GM10266 (cell line): ENCODE results near the gene PTPRM.

ENCODE experiments used
- DNase-seq: peaks from one replicate; pipeline ENCODE4 v3.0.0; 2012; ENCODE audit errors: extremely low spot score
- TF ChIP-seq, protein P1 (sequence below): IDR thresholded peaks from 2 replicates; pipeline ENCODE4 v1.5.1; 2012; ENCODE audit warnings: mild to moderate bottlenecking, low read depth; ENCODE audit not compliant: control insufficient read depth, insufficient read depth; ENCODE audit errors: missing control alignments

The PTPRM gene

DNA sequence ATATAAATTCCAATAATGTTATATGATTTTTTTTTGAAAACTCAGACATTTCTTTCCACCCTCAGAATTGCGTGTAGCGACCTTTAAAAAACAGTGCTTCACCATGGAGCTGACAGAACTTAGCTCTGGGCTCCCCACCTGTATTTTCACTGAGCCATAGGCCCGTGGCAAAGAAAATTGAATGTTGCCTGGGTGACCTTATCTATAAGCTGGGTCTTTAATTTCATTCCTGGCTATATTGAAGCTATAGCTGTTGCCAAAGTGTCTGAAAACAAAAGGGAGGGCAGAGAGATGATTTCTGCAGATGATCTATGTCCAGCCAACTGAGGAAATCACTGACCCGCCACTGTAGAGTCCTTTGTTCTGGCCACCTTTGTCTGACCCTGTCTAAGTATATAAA, 411.7 kb downstream of the PTPRM start:
- no peak for DNase-seq
- TF ChIP-seq, protein P1, sequence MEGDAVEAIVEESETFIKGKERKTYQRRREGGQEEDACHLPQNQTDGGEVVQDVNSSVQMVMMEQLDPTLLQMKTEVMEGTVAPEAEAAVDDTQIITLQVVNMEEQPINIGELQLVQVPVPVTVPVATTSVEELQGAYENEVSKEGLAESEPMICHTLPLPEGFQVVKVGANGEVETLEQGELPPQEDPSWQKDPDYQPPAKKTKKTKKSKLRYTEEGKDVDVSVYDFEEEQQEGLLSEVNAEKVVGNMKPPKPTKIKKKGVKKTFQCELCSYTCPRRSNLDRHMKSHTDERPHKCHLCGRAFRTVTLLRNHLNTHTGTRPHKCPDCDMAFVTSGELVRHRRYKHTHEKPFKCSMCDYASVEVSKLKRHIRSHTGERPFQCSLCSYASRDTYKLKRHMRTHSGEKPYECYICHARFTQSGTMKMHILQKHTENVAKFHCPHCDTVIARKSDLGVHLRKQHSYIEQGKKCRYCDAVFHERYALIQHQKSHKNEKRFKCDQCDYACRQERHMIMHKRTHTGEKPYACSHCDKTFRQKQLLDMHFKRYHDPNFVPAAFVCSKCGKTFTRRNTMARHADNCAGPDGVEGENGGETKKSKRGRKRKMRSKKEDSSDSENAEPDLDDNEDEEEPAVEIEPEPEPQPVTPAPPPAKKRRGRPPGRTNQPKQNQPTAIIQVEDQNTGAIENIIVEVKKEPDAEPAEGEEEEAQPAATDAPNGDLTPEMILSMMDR: no peak

DNA sequence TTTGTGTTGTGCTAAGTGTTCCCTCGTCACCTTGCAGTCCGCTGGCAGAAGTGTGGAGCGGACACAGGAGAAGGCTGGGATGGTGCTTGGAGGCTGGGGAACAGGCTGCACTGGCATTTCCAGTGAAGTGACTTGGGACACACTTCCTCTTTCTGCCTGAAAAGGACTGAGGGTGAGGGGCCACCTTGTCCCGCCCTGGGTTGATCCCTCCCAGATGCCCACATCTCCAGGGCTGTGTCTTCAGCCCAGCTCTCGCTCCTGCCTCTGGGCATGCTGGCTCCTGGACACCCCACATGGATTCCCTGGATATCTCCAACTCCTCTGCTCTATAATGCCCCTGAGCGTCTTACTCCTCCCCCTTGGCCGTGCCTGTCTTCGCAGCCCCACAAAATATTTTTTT, 412.6 kb downstream of the PTPRM start:
- DNase-seq: no peak
- TF ChIP-seq, protein P1: no peak

DNA sequence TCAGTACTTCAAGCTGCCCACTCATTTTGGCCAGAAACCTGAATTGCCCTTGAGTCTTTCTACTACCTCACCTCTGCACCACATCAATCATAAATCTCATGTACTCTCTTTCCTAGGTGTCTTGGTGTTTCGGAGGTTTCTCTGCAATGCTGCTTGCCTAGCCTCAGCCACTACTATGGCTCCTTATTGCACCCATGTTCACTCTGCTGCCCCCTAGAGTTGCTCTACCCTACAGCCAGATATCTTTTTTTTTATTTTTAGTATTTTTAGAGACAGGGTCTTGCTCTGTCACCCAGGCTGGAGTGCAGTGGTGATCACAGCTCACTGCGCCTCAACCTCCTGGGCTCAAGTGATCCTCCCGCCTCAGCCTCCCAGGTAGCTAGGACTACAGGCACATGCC, 413.0 kb downstream of the PTPRM start:
- TF ChIP-seq, protein P1: no peak
- no peak for DNase-seq

DNA sequence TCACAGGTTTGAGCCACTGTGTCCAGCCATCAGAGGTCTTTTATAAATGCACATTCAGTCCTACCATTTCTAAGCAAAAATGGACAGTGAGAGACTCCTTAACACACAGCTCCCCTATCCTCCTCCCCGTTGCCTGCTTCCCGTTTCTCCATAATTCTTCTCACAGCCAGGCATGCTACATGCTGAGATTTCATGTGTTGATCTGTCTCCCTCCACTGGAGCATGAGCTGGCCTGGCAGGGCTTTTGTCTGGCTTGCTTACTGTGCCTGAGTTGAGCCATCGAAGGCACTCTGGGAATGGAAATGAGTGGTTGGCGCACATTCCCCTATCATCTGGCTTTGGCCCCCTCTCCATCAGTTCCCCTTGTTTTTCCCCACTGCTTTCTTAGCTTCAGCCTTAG, 413.5 kb downstream of the PTPRM start:
- TF ChIP-seq, protein P1: no peak
- DNase-seq: no peak

DNA sequence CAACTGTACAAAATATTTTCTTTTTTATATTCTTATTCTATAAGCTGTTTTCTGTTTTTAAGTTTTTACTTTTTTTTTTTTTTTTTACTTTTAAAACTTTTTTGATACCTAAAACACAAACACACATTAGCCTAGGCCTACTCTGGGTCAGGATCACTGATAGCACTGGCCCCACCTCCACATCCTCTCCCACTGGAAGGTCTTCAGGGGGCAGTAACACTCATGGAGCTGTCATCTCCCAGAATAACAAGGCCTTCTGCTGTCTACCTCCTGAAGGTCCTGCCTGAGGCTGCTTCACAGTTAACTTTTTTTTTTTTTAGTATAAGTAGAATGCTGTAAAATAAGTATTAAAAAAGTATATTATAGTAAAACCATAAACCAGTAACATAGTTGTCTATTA, 415.1 kb downstream of the PTPRM start:
- TF ChIP-seq, protein P1: no peak
- DNase-seq: no peak

DNA sequence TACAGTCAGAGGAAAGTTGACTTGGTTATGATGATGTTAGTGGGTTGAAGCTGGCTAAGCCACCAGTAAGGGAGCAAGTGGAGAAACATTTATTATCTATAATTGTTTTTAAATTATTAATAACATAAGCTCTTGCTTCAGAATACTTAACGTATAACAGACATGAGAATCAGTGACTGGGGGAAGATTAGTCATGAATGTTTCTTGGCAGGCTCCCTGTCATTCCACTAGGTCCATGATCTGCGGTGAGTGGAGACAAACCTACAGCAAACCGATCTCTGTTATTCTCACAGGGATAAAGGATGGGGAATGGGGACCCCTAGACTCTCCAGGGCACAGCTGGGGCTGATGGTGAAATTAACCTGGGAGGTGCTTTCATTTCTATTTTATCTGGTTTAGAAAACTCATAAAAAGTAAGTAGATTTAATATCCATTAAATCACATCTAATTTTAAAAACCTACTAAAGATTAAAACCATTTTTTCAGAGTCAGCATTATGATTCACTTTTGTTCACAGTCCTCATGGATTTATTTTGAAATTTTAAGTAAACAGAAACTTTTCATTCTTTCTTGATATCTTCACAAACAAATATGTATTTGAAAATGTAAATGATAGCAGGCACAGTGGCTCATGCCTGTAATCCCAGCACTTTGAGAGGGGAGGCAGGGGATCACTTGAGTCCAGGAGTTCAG, 420.3 kb downstream of the PTPRM start:
- TF ChIP-seq, protein P1: no peak
- no peak for DNase-seq

DNA sequence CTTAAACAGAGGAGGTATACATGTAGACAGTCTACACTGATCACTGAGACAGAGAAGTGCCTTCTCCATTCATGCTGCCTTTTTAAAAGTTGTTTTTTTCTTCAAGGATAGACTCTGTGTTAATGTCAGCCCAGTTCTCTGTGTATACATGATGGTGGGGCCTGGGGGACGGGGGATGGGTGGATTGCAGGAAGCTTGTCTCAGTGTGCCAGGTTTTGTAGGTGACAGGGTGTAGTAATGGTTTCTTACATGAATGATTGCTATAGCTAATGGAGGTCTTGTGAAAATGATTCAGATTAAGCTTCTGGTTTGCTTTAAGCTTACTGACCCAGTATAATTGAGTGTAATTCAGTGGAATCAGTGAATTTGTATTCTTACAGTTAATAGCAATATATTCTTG, 423.6 kb downstream of the PTPRM start:
- DNase-seq: no peak
- TF ChIP-seq, protein P1: no peak
